IPS-18a (cell line): ENCODE measurements around the gene UBE2M.

Experiments used
- H3K27ac ChIP-seq: one replicate; pipeline ENCODE4 v1.5.1; 2013; ENCODE audit warnings: low read length
- H3K27me3 ChIP-seq: one replicate; pipeline ENCODE4 v1.6.1; 2013; ENCODE audit warnings: mild to moderate bottlenecking, low read length; ENCODE audit not compliant: control insufficient read depth, insufficient read depth
- H3K36me3 ChIP-seq: one replicate; pipeline ENCODE4 v1.6.1; 2013; ENCODE audit warnings: low read depth, low read length; ENCODE audit not compliant: control insufficient read depth
- H3K4me1 ChIP-seq: one replicate; pipeline ENCODE4 v1.6.1; 2013; ENCODE audit warnings: low read depth, low read length; ENCODE audit not compliant: control insufficient read depth
- H3K4me3 ChIP-seq: one replicate; pipeline ENCODE4 v1.5.1; 2013; ENCODE audit warnings: low read length
- H3K9ac ChIP-seq: one replicate; pipeline ENCODE4 v1.6.1; 2013; ENCODE audit warnings: mild to moderate bottlenecking, low read length, moderate library complexity
- H3K9me3 ChIP-seq: one replicate; pipeline ENCODE4 v1.6.1; 2013; ENCODE audit warnings: low read depth, low read length; ENCODE audit not compliant: control insufficient read depth

Gene UBE2M

GRCh38 chr19:58558623-58559274, 338 bp upstream of the UBE2M start:
- Histone ChIP-seq H3K4me1 (peaks cover 9% of the 10 kb centered on the region), H3K9me3 (no peaks in the 10 kb centered on the region), H3K27me3 (no peaks in the 10 kb centered on the region), H3K36me3 (peaks cover 12% of the 10 kb centered on the region), H3K9ac (peak overlapping the region; percentile 98), H3K27ac (peak overlapping the region; percentile 98), H3K4me3 (peak overlapping the region; percentile 92)

GRCh38 chr19:58557221-58558065, 968 bp downstream of the UBE2M start:
- no peak overlapping the region for H3K27ac ChIP-seq
- H3K9me3 ChIP-seq = no peaks in the 10 kb centered on the region
- H3K9ac ChIP-seq = peak overlapping the region; percentile 75
- no peaks in the 10 kb centered on the region for H3K27me3 ChIP-seq
- peaks cover 15% of the 10 kb centered on the region for H3K36me3 ChIP-seq
- H3K4me1 ChIP-seq = peaks cover 9% of the 10 kb centered on the region
- peak overlapping the region; percentile 88 for H3K4me3 ChIP-seq

- H3K4me3 ChIP-seq = peak overlapping the region; percentile 10
- H3K27ac ChIP-seq = no peak overlapping the region
- H3K9ac ChIP-seq = no peak overlapping the region
Observed at GRCh38 chr19:58556622-58557220, 1.7 kb downstream of the UBE2M start.

GRCh38 chr19:58555920-58556621, 2.3 kb downstream of the UBE2M start:
- Histone ChIP-seq H3K27ac (no peak overlapping the region), H3K36me3 (peaks cover 29% of the 10 kb centered on the region), H3K9me3 (no peaks in the 10 kb centered on the region), H3K27me3 (no peaks in the 10 kb centered on the region), H3K4me1 (peaks cover 9% of the 10 kb centered on the region), H3K4me3 (peak overlapping the region; percentile 44), H3K9ac (no peak overlapping the region)

More at GRCh38 chr19:58556622-58557220, 1.7 kb downstream of the UBE2M start:
- no peaks in the 10 kb centered on the region for H3K27me3 ChIP-seq
- peaks cover 9% of the 10 kb centered on the region for H3K4me1 ChIP-seq
- H3K36me3 ChIP-seq = peaks cover 22% of the 10 kb centered on the region
- H3K9me3 ChIP-seq = no peaks in the 10 kb centered on the region

GRCh38 chr19:58555369-58555885, 3.0 kb downstream of the UBE2M start:
- Histone ChIP-seq H3K9me3 (no peaks in the 10 kb centered on the region), H3K4me1 (peaks cover 9% of the 10 kb centered on the region), H3K27ac (peak overlapping the region; percentile 38), H3K27me3 (no peaks in the 10 kb centered on the region), H3K36me3 (peaks cover 35% of the 10 kb centered on the region), H3K9ac (peak overlapping the region; percentile 29), H3K4me3 (peak overlapping the region; percentile 44)

GRCh38 chr19:58554494-58555368, 3.7 kb downstream of the UBE2M start, which contains the start of gene CHMP2A:
Gene CHMP2A, minus strand, starts transcription at chr19:58555105. Its CDS starts 893 bp downstream, at chr19:58554212.
- H3K4me1 ChIP-seq = peaks cover 4% of the 10 kb centered on the region
- H3K9me3 ChIP-seq = no peaks in the 10 kb centered on the region

GRCh38 chr19:58553799-58554493, 4.5 kb downstream of the UBE2M start:
- Histone ChIP-seq H3K9ac (peak overlapping the region; percentile 81), H3K9me3 (no peaks in the 10 kb centered on the region), H3K36me3 (peaks cover 50% of the 10 kb centered on the region), H3K4me1 (peaks cover 3% of the 10 kb centered on the region), H3K27ac (peak overlapping the region; percentile 17), H3K4me3 (peak overlapping the region; percentile 85), H3K27me3 (no peaks in the 10 kb centered on the region)

More at GRCh38 chr19:58554494-58555368, 3.7 kb downstream of the UBE2M start, which contains the start of gene CHMP2A:
- Histone ChIP-seq H3K27ac (peak within 1 kb of the TSS; percentile 38), H3K9ac (peak within 1 kb of the TSS; percentile 81), H3K4me3 (peak within 1 kb of the TSS; percentile 85), H3K27me3 (no peaks in the 10 kb centered on the region), H3K36me3 (peaks cover 42% of the 10 kb centered on the region)

- Histone ChIP-seq H3K9ac (no peak overlapping the region), H3K9me3 (no peaks in the 10 kb centered on the region), H3K27me3 (no peaks in the 10 kb centered on the region), H3K27ac (no peak overlapping the region), H3K4me3 (no peak overlapping the region), H3K4me1 (peaks cover 3% of the 10 kb centered on the region), H3K36me3 (peaks cover 63% of the 10 kb centered on the region)
Observed at GRCh38 chr19:58552655-58553054, 5.8 kb downstream of the UBE2M start.

- Histone ChIP-seq H3K9ac (no peak overlapping the region), H3K4me3 (no peak overlapping the region), H3K4me1 (peaks cover 3% of the 10 kb centered on the region), H3K9me3 (no peaks in the 10 kb centered on the region), H3K36me3 (peaks cover 68% of the 10 kb centered on the region), H3K27me3 (no peaks in the 10 kb centered on the region), H3K27ac (no peak overlapping the region)
Observed at GRCh38 chr19:58551577-58552471, 6.6 kb downstream of the UBE2M start.
